HG03565 (cell line): Measurements from ENCODE around the gene CDH12.

Experiments used
- ATAC-seq: cut with Tn5 transposase; IDR thresholded peaks from one replicate; pipeline ENCODE4 v1.9.1; 2021; ENCODE audit warnings: mild to moderate bottlenecking, moderate library complexity; ENCODE audit not compliant: unreplicated experiment

The CDH12 gene

DNA sequence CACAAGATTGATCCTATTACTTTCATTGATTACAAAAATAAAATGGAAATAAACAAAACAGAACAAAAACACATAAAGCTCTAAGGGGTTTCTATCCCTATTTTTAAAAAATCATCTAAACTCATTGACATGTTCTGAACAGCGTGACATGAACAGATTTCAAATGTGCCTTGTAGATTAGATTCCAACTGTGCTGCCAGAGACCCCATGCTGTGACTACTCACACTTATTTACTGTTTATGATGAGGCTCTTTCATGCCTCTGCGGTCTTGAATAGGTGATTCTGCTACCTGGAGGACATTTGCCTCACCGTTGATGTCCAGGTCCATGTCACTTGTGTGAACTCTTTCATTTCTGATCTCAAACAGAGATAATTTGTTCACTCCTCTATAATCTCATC is 990.2 kb downstream of the CDH12 start:
- ATAC-seq = no peak

DNA sequence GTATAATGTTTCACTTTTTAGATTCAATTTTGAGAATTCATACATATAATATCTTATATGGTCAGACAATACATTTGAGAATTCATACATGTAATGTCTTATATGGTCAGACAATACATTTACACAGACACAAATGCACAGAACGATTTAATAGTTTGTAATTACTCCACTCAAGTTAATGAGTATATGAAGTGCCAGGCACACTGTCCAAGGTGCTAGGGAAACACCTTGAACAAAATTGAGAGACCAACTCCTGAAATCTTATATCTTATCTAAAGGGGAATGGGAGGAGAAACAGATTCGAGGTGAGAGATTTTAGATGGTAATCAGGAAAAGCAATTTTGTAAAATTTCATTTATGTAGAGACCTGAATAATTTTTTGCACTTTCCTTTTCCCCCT is 994.7 kb downstream of the CDH12 start:
- no peak for ATAC-seq

DNA sequence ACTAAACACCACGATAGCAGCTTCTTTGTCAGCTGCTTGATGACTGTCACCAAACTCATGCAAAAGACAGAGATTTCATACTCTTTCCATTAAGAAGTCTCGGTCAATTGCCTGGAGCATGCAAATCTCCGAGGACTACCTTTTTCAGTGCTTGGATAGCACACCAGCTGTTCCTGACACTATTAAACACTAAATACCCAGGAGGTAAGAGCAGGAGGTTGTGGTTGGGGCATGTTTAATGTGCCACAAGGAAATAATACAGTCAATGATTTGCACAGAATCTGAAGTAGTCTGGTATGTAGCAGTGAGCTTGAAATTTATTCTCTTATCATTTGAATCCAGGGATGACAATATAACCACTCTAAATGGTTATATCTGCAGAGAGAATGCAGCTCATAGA is 996.2 kb downstream of the CDH12 start:
- ATAC-seq = no peak

DNA sequence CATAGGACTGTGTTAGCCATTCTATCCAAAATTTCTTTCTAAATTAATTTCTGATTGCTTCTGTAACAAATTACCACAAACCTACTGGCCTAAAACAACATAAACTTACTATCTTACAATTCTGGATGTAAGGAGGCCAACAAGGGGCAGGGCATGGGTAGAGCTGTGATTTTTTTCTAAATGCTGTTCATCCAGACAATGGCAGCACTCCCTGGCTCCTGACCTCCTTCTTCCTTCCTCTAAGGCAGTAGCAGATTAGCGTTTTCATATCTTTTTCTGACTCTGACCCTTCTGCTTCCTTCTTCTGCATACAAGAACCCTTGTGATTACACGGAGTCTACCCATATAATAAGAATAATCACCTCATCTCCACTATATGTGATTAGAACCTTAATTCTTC is 1005.8 kb downstream of the CDH12 start:
- ATAC-seq = no peak

DNA sequence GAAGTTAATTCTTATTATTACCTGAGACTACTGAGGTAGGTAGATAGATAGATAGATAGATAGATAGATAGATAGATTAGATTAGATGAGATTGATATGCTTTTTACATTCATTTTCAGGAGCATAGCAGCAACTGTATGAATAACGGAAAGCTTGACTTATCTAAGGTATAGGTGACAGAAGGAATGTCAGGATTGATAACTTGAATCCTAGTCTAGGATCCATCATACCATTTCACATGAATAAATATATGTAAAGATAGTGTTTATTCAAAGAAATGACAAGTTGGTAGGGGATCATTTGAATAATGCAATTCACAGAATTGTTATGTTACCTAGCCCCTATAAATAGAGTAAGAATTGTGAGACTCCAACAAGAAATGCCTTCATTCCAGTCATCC is 1008.2 kb downstream of the CDH12 start:
- no peak for ATAC-seq

DNA sequence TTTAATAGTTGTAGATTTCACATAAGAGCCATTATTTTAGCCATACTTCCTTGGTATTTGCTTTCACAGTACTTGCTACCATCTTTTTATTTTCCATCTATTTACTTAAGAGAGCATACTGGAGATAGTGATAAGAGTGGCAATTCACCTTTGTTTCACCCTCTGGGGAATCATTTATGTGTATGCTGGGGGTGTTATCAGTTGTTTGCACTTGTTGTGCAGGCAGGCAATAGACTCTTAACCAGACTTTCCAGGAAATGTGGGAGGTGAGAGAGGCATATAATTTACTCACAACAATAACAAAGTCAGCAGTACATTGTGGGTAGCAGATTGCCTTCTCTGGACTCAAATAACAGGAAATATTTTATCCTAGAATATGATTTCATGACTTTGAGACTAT is 1018.3 kb downstream of the CDH12 start:
- ATAC-seq = no peak

DNA sequence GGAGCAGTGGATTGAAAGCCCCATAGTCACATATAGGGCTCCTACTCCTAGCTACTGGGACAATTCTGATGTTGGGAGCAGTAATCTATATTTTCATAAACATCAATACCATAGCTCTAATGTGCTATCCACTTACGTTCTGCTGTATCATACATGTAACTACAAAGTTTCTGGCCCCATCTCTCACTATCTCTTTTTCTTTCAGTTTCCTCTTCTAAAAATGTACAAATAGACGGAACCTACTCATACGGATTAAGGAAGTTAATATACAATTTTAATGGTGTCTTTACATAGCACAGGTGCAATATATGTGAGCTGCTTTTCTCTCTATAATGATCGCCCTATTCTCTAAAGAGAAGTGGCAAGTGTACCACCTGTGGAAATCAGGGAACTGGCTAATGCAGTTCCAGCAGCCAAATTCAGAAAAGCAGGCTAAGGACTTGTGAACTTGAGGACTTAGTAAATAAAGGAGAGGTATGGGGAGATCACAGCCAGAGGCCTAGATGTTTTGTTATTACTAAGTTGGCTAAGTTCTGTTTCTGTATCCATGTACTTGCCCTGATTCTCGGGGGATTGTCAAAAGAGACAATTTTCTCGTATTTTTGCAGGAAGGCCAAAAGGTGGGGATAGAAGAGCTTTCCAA is 1021.9 kb downstream of the CDH12 start:
- ATAC-seq = peak; percentile 84

DNA sequence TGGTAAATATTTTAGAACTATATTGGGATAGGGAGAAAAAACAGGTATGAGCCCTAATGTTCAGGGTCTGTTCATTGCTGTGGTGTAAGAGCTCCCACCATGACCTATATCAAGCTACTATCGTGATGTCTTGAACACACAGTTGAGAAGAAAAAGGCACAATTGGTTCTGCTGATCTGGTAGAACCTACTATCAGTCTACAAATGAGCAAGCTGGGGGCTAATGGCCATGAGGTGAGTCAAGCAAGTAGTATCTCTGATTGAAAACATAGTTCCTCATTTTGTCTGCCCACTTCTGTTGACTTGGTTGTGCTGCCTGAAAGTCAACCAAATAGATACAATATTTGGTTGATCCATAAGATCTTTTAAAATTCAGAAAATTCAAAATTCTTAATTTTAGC is 1026.3 kb downstream of the CDH12 start:
- ATAC-seq = peak; percentile 54

DNA sequence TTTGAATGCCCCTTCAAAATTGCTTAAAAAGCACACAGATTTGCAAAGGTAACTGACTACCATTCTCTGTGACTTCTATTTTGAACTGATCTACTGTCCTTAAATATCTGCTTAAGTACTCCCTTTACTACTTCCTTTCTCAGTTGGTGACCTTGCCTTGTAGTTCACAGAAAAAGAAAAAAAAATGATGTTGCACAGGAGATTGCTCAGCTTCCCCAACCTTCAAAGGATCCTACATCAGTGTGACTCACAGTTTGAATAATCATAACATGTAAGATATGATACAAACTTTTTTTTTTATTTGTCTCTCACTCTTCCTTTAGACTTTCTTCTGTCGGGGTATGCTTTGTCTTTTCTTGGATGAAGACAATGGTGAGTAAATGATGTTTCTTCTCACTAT is 1029.6 kb downstream of the CDH12 start:
- no peak for ATAC-seq

DNA sequence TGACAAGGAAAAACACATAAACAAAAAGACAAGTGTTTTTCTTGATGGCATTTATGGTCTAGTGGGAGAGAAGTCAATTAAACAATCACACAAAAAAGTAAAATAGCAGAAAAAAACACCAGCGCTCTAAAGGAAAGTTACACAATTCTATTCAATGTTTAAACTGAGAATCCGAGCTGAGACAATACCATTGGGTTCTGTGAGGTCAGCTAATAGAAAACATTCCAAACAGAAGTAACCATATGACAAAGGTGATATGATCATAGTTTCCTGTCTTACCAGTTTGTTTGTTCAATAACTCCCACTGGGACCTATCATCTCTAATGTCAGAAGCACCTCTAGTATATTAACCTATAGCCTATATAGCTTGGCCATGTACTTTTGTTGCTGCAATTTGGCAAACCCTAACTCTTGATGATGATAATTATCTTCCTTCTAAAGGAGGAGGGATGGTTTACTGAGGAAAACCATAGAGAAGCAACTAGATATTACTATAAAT is 1030.0 kb downstream of the CDH12 start:
- no peak for ATAC-seq

DNA sequence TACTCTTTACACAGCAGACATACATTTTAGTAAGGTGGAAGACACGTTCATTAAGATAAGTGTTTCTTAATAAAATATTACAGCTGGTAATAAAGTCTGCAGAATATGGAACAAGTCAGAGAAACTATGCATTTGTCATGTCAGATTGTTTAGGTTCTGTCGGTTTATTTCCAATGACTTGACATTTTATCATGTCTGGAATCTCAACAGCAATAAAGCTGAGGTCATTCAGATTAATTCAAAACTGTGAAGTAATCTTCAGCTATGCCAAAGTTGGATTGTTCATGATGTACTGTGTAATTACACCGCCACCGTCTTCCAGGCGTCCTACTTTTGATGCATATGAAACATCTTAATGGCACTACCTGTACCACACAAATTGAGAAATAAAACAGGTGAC is 1032.6 kb downstream of the CDH12 start:
- no peak for ATAC-seq

DNA sequence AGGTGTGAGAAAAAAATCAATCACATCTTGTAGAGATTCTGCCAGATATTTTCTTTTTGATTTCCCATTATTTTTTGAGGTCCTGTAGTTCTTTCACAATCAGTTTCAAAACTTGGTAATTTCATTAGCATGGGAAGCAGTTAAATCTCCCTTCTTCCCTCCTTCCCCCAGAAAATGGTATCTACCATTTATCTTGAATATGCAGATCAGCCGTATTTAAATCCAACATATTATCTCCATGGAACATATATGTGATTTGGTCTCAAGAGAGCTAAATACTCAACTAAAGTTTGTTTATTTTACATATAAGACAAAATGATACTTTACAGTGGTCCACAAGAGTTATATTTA is 1034.8 kb downstream of the CDH12 start:
- no peak for ATAC-seq

DNA sequence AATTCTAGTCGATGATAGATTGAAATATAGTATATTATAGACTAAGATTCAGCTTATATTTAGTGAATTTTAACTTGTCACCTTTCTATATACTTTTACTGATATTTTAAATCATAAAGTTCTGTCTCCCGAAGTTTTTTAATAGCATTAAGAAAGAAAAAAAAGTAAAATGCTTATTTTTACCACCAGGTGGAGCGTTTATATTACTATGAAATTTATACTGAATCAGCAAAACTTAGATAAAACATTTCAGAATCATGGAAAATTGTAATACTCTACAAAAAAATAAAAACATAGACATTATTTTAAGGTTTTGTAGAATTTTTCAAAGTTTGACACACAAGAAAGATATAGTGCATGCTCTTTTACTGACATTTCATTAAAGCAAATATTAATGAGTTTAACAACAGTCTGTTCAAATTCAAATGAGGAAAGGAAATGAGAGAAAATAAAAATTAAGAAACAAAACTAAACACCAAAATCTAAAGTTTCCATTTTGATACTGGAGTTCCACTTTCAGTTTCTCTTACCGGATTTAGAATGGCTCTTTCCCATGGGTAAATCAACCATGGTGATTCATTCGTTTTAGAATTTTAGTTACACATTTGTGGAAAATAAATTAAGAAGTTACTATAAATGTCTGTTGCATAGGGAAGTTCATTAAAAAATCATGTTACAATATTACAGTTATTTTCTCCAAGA is 1035.3 kb downstream of the CDH12 start:
- ATAC-seq = no peak

DNA sequence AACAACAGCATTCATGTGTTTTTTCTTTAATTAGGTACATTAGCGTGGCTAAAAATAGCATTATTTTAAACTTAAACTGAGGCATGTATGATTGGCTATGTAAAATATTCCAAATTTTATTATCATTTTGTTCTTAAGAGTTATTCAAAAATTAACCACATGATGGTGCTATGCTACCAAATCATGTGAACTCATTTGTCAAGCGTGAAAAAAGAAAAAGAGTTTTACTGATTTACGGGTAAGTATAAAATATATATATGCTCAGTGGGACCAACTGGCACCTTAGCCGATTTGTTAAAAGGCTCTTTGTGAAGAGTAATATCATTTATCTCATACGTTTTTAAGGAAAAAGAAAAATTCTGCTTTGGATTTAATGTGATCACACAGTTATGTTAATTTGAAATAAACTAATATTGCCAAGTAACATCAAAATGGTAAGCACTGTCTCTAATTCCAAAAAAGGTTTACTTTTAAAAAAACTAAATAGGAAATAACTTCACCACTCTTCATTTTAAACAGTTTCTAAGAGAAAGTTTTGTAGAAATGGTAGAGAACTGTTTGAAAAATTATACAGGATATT is 1042.3 kb downstream of the CDH12 start:
- ATAC-seq = peak; percentile 31

DNA sequence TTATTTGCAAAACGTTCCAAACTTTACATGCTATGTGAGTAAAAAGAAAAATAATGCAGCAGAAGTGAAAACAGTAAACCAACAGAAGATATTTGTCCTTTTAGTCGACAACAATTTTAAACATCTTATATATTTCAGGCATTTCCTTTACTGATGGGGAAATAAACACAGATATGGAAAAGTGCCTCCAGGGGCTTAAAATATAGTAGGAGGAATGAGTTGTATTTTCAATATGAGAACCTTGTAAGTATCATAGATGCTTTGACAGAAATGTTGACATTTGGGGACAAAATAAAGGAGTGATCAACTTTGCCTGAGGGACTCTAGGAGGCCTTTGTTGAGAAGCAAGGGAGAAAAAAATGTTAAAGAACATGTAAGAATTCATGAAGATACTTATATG is 1043.5 kb downstream of the CDH12 start:
- no peak for ATAC-seq

DNA sequence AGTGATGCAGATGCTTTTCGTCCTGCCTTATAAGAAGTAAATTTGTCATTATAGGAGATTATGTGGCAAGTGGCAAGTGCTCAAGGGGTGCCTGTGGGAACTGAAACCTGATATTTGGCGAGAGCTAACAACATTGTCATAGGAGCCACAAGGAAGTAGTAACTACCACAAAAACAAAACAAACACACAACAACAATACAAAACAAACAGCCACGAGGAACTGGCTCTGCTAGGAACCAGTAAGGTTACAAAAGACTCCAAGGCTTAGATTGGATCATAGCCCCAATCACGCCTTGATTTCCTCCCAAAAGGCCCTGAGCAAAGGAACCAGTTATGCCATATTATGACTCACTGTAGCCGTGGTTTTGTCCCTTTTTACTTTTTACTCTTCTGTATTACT is 1045.2 kb downstream of the CDH12 start:
- ATAC-seq = no peak

DNA sequence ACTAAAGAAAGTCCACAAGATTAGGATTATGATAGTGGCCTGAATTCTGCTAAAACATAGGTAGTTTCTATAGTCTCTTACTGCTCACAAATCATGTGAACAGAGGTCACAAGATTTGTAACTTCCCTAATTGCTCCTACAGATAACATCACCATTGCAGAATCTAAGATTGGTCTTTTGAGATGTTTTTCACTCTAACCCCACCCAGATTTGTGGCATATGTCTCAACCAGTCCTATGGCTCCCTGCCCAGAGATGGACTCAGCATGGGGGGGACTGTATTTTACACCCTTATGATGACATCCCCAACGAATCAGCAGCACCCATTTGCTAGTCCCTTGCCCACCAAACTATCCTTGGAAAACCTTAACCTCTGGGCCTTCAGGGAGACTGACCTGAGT is 1046.2 kb downstream of the CDH12 start:
- ATAC-seq = no peak

DNA sequence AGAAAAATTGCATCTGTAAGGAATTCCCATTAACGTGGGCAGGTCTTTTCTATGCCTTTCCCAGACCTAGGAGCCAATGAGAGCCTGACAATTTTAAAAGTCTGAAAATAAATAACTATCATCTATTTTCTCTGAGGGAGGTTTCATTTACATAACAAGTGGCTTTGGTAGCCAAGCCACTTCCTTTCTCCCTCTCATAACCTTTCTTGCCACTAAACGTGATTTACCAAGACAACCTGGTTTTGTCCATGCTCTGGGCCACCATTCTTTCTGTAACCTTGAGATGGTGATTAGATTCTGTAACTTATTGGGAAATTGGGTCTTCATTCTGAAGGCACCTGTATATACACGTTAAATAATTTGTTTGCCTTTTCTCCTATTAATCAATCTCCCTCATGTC is 1046.9 kb downstream of the CDH12 start:
- no peak for ATAC-seq

DNA sequence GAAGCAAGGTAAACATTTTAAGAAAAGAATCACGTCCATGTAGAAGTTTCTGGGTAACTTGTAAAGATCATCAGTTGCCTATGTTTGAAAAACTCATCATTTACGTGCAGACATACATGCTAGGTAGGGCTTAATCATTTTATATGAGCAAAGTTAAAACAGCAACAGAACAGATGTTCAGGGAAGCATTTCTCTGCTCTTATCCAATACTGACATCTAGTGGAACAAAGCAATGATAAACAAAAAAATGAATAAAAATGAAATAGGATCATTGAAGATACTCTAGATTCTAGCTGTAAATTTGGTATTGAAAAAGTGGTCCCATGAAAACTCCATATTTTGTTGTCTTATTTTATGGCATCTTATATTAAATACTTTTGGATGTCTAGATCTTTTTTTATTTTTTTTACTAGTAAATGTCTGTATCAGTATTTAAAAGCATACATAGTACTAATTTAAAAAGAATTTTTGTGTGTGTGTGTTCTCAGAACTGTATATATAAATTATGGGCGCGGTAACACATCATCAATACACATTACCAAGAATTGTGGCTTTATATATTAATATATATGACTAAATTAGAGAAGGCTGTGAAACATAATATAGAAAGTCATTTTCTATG is 1050.2 kb downstream of the CDH12 start:
- ATAC-seq = no peak

DNA sequence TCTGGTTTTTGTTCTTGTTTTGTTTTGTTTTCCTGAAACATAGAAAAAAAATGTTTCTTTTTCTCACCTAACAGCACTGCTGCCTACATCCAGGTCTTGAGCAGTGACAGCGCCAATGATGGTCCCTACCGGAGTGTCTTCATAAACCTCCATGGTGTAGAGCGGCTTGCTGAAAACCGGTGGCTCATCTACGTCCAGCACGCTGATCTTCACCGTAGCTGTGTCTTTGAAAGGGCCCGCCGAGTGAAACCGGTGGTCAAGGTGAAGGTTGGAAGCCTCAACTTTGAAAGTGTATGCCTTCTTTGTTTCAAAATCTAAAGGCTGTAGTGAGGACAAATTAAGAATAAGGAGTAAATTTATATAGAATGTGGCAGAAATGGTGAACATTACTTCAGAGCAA is 1051.0 kb downstream of the CDH12 start:
- ATAC-seq = no peak

DNA sequence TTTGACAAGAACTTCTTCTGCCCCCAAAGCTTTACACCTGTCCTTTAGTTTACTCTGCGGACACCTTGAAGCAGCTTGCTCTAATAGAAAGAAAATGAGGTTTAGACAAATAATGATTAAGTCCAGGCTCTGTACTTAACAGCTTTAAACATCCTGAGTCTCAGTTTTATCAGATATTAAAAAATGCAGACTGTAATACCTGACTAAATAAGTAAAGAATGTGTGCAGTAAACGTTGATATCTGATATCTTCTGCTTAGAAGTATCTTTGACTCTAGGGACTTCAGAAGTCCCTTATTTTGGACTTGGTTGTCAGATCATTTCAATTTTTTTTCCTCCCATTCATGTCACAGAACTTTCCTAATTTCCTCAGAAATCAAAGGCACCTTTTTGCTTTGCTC is 1060.4 kb downstream of the CDH12 start:
- no peak for ATAC-seq

DNA sequence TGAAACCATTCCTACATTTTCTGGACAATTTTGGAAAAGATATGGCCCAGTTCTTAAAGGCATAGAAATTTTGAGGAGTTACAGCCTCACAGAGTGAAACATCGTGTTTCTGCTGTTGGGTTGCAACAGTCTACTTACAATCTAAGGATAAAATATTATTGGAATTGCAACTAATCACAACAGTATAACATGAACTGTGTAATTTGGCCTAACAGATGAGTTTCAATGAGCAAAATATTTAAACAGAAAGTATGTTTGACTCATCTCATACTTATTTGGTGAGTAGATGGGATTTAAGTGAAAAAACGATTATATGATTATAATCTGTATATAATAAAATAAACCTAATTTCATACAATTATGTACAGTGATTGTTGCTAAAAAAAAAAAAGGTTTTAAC is 1061.8 kb downstream of the CDH12 start:
- ATAC-seq = no peak
